Tongue (tissue), 2 donors: ENCODE results near the gene MIR17HG. TPM values are rescaled to one million over a fixed set of nuclear protein-coding genes. Genes with fewer than 3 reads are reported as not detected.

Experiments used
- DNase-seq: peaks from one replicate; pipeline ENCODE4 v3.0.0-alpha.2; 2015
- total RNA-seq: library from RNA; depleted of rRNA; stranded (reverse); fragments of >200 nt; gene quantifications from one replicate; pipeline ENCODE4 v1.2.3, GENCODE V29; 2014

MIR17HG gene
- total RNA-seq, 1 donor from 2014 or later, result 8.6 TPM

DNA sequence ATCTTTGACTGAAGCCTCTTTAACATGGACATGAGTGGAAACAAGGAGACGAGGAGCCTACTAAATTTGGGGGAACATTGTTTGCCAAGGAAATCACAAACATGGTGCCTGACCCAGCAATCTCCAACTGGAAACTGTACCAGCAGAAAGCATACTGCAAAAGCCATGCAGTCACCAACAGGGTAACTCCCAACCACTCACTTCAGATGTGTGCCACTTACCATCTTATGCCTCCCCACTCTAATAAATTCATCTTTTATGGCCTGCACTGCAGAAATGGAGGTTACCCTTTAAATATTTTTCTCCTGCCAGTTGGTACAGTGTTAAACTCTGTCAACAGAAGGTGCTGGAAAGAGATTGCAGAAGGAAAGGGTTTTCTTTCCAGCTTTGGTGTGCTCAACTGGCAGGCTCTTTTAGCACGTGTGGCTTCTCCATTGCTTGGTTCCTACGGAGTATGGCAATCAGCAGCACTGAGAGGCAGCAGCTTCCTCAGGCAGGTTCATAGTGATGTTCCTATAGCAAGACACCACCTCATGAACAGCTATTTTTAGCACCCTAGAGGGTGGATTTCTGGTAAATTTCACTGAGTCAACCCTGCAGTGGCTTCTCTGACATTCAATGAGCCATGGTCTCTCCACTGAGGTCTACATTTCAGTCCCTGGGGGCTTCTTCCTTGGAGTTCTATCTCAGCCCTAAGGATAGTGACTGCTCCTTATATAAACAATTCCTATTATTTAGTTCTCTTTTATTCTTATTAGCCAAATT lies 21.4 kb downstream of the MIR17HG start:
- no peak for DNase-seq

DNA sequence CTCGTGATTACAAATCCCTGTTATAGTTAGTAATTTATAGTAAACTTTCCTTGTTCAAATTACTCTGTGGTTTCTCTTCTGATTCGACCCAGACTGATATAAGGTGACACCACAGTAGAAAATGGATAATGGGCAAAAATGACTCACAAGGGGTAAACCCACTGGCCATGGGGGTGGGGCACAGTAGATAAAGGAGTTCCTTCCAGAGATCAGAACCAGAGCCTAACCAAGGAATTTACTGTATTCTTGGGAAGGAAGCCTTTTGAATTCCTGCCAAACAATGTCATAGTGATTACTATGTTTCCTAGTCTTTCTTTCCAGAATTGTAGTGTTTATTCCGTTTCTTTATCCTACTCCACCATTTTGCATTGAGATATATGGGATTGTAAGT lies 21.9 kb downstream of the MIR17HG start:
- DNase-seq, result no peak

DNA sequence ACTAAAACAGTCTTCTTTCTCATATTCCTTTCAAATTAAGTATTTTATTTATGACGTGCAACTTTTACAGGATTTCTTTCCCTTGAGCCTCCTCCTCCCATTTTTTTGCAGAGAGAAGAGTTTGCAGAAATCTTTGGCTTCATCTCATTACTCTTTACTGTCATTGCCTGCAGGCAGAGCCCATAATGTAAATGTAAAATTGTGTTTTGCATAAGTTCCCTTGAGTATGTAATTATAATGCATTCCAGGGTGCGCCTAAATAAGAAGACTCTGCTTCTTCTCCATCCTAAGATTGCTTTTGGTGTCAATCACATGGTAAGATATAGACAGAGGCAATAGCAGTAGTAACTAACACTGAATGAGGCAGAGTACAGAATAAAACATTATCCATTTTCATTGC lies 23.0 kb downstream of the MIR17HG start:
- no peak for DNase-seq

DNA sequence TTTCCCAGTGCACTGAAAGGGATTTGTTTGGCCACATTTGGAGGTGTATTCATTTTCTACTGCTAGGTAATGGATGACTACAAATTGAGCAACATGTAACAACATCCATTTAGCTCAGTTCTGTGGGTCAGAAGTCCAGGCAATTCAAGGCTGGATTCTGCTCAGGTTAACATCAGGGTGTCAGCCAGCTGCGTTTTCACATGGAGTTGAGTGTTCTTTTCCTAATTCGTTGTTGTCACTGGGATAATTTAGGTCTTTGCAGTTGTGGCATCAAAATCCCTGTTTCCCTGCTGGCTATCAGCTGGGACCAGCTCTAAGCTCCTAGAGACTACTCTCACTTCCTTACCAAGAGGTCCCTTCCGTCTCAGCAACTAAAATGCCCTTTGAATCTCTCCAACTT lies 25.4 kb downstream of the MIR17HG start:
- no peak for DNase-seq

DNA sequence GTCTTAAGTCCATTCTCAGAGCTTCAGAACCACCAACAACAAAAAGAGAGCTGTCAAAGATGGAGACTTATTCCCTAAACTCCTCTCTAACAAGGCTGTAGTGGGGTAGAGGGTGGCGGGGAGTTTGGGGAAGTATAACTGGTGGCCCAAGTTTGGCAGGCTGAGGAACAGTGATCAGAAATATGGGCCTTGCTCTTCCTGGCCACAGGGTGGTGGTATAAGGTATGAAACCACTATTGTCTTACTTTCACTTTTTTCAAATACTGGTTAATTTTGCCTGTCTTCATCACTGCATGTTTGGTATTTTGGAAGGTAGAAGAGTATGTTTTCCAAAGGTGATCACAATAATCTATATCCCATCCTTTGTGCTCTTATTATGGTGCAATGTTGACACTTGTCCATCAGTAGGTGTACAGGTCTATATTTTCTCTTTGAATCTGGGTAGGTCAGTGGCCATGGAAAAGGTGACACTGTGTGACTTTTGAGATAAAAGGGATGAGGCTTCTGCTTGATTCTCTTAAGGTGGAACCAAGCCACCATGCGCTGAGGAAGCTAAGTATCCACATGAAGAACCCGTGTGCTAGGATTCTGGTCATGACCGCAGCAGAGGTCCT lies 27.7 kb downstream of the MIR17HG start:
- DNase-seq, result no peak

DNA sequence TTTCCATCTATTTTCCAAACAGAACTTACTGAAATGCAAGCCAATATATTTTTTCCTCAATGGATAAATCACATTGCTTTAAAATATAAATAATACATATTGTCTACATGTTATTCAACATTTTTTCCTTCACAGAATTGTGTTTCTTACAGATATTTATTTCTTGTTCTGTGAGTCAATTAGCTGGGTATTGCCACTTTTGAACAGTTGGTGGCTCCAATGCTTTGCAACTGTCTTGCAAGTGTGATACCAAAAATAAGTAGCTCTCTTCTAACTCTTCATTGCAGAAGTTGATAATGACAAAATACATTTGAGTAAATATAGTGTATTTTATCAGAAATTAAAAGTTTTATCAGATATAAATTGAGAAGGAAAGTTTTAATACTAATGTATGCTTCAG lies 33.9 kb downstream of the MIR17HG start:
- peak; percentile 38 for DNase-seq

DNA sequence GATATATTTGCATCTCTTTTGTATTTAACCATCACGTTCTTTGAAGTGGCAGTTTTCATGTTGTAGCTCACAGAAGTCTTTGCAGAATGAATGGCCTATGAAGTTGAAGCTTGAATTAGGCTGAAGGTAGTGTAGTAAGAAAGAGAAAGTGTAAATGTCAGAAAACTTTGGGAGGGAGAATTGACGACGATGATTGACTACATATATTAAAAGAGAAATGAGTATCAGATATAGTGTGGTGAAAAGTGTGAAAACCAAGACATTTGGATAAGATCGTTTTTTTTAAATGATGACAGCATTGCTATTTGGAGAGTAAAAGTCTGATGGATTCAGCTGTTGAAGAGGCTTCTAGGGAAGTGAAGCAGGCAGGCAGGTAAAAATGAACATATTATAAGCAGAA lies 36.3 kb downstream of the MIR17HG start:
- DNase-seq, result no peak

DNA sequence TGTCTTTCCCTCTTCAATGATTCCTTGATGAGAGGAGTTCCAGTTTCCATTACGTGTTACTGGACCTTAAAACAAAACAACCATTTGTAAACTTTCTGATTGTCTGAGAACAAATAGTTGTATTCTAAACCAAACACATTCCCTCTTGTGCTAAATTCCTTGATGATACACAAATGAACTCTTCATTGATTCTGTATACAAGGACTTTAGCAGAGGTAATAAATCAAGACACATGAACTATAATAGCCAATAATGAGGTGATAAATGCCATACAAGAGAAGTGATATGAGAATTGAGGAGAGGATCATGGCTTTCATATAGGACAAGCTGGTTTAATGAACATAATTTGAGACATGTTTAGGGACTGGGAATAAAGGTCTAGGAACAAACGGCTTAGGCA lies 37.4 kb downstream of the MIR17HG start:
- no peak for DNase-seq

DNA sequence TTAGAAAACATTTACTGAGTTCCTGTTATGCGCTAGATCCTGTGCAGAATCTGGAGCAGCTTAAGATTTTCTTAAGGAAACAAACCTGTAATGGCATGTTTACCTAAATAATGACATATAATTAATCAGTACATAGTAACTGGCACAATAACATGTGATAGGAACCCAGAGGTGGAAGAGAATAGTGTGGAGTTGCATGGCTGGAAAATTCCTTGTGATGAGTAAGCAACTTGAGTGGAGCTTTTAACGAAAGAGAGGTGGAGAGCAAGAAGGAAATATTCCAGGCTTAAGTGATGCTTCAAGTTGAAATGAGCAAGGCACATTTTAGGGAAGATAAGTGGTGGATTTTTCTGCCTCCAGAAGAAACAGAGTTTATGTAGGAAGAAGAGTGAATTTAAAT lies 41.7 kb downstream of the MIR17HG start:
- DNase-seq, result no peak

DNA sequence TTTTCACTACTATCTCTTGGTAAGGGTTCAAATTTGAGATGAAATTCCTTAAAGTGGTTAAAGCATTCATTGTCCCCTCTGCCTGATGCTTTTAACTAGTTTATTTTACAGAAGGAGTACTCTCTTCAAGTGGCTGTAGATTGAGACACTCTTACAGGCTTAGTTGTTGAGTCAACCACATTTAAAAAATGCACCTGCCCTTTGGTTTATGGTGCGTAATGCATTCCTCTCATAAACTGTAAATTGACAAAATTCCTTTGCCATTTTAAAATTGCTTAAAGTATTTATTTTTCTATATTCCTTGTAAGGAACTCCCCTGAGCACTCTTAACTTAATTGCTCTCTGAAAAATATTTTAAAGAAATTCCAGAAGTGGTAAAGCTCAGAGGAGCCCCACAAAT lies 50.1 kb downstream of the MIR17HG start:
- DNase-seq, result no peak

DNA sequence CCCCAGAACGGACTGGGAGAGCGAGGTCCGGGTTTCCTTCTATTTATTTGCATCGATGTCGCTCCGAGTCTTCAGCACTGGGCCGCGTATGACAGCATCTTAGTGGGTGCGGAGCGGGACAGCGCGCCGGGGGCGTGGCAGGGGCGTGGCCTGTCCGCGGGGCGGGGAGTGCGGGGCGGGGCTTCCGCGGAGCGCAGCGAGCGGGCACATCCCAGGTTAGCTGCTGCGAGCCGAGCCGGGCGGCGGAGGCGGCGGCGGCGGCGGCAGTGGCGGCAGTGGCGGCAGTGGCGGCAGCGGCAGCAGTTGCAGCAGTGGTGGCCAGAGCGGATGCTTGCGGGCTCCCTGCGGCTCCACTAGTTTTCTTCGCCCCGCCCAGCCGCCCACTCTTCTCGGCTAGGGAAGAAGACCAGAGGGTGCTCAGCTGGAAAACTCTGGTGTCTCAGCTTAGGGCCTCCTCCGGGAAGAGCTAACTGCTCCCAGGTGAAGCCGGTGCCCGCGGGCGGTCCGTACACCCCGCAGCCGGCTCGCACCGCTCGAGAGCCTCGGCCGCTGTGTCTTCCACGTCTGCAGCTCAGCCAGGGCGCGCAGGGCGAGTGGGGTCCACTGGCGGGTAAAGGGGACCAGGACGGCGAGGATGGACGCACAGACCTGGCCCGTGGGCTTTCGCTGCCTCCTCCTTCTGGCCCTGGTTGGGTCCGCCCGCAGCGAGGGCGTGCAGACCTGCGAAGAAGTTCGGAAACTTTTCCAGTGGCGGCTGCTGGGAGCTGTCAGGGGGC lies 51.1 kb downstream of the MIR17HG start, which contains the start of gene GPC5:
TSS of gene GPC5 (plus strand) at position 209 of the 776 bp plus-strand sequence.
- peak; percentile 83 for DNase-seq

DNA sequence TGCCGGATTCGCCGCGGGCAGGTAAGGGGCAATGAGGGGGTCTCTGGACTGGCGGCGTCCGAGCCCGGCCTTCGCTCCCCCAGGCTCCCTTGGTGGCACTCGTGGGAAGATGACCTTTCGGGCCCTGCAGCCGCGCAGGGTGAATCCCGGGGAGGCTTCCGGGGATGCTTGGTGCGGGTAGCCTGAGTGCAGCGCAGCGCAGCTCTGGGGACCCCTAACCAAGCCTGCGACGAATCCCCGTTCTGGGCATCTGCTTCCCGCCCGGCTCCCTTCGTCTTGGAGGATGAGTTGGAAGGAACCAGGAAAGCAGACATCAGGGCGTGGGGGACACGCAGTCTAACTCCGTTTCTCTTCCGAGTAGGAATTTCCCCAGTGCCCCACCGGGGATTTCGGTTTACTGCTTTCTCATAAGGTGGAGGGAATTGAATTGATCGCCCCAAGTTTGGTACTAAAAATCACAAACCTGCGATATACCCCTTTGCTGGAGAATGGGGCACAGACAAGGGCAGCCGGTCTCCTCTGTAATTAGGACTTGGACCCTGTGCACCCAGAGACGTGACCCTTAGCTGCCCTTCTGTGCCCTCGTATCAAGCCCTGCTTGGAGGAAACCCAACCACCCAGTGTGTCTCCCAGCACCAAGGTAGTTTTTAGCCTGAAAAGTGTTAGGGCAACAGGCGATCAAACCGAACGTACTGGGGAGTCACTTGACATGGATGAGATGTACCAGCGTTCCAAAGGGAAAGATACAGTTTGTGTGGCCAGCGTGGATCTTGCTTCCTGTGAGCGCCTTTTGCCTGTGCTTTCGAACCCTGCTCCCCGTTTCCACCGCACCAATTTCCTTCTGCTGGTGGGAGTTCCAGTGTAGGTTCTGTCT lies 51.9 kb downstream of the MIR17HG start:
- DNase-seq, result no peak

DNA sequence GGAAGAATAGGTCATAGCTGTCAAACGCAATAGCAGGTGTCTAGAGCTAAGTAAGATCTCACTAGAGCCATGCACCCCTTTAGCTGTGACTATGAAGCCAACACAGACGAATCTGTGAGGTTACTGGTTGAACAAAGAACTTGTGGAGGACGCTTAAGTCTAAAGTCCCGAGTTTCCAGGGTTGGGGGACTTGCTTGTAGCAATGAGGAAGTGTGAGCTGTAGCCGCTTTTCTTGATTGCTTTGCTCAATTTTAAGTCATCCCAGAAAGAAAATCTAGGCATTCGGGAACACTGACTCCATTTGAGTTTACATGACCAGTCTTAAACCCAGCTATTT lies 52.5 kb downstream of the MIR17HG start:
- DNase-seq, result no peak

DNA sequence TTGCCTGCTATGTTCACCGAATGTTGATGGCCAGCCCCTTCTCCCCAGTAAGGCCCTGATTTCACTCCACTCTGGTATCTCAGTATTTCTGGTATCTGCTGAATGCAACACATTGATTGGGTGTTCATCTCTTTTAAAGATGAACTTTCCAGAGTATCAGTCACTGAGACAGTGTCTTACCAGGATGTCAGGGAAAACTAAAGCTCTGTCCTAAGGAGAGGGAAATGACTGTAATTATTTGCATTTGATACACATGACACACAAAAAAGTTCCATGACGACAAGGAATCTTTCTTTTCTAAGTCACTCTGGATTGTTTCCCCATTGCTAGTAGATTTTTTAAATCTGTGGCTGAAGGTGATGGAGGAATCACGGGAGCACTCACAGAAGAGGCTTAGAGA lies 53.2 kb downstream of the MIR17HG start:
- DNase-seq, result no peak

DNA sequence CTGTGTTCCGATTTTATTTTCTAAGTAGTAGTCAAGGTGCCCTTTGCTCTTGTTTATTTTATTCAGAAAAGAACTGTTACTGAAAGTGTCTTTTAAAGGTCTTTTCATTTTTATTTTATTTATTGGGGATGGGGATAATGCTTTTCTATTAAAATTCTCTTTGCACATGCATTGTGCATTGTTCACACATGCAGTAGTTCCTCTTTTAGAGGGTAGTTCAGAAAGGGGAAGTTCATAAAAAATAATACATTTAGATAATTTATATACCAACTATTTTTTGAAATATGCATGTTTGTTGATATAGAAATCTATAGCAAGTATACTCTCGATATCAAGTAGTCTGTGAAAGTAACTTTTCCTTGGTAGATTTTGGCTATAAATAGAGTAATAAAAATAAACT lies 54.4 kb downstream of the MIR17HG start:
- DNase-seq, result no peak

Other genes with a start within 250 kb of the MIR17HG start
- 5.4 TPM for gene GPC5, start 50.9 kb downstream of the MIR17HG start, total RNA-seq